H9 (cell line): ENCODE results near the gene ERC2. TPM values are rescaled to one million over a fixed set of nuclear protein-coding genes. Genes with fewer than 3 reads are reported as not detected.

Experiments used
- DNase-seq: peaks from one replicate; pipeline ENCODE4 v3.0.0-alpha.2; 2017
- H2AFZ ChIP-seq: one replicate; pipeline ENCODE4 v1.6.1; 2013; ENCODE audit warnings: mild to moderate bottlenecking, low read length, control low read depth, moderate library complexity
- H2AK5ac ChIP-seq: 2 replicates; pipeline ENCODE4 v1.6.1; 2013; ENCODE audit warnings: low read length, control low read depth, mixed read lengths; ENCODE audit not compliant: insufficient read length
- H2BK120ac ChIP-seq: one replicate; pipeline ENCODE4 v1.6.1; 2013; ENCODE audit warnings: low read depth, mild to moderate bottlenecking, low read length, control low read depth, inconsistent platforms; ENCODE audit not compliant: poor library complexity, severe bottlenecking
- H2BK12ac ChIP-seq: 2 replicates; pipeline ENCODE4 v1.6.1; 2013; ENCODE audit warnings: low read length, control low read depth, mixed read lengths, low read depth; ENCODE audit not compliant: insufficient read length
- H2BK15ac ChIP-seq: 2 replicates; pipeline ENCODE4 v1.6.1; 2013; ENCODE audit warnings: low read depth, low read length, control low read depth
- H2BK20ac ChIP-seq: one replicate; pipeline ENCODE4 v1.6.1; 2013; ENCODE audit warnings: low read depth, mild to moderate bottlenecking, low read length, control low read depth, inconsistent platforms; ENCODE audit not compliant: poor library complexity, severe bottlenecking
- H2BK5ac ChIP-seq: 2 replicates; pipeline ENCODE4 v1.6.1; 2013; ENCODE audit warnings: low read length, control low read depth, mixed read lengths; ENCODE audit not compliant: insufficient read length
- H3K14ac ChIP-seq: 2 replicates; pipeline ENCODE4 v1.6.1; 2013; ENCODE audit warnings: low read length, control low read depth; ENCODE audit not compliant: insufficient read depth
- H3K18ac ChIP-seq: 2 replicates; pipeline ENCODE4 v1.6.1; 2013; ENCODE audit warnings: low read depth, mild to moderate bottlenecking, mixed read lengths, low read length, control low read depth; ENCODE audit not compliant: insufficient read length
- H3K23ac ChIP-seq: 2 replicates; pipeline ENCODE4 v1.6.1; 2013; ENCODE audit warnings: low read length, control low read depth, mixed read lengths, low read depth; ENCODE audit not compliant: insufficient read length
- H3K23me2 ChIP-seq: 2 replicates; pipeline ENCODE4 v1.6.1; 2013; ENCODE audit warnings: low read depth, mild to moderate bottlenecking, mixed read lengths, low read length, control low read depth; ENCODE audit not compliant: insufficient read length, poor library complexity, severe bottlenecking
- H3K27ac ChIP-seq: 2 replicates; pipeline ENCODE4 v1.5.1; 2013; ENCODE audit warnings: low read length, control low read depth, mixed read lengths, low read depth; ENCODE audit not compliant: insufficient read length
- H3K27me3 ChIP-seq: 2 replicates; pipeline ENCODE4 v1.6.1; 2013; ENCODE audit warnings: low read length, control low read depth, inconsistent platforms; ENCODE audit not compliant: insufficient read depth
- H3K4ac ChIP-seq: 2 replicates; pipeline ENCODE4 v1.6.1; 2013; ENCODE audit warnings: low read depth, mild to moderate bottlenecking, control low read depth, inconsistent platforms, low read length, moderate library complexity
- H3K4me1 ChIP-seq: 2 replicates; pipeline ENCODE4 v1.6.1; 2013; ENCODE audit warnings: low read length, control low read depth, inconsistent platforms; ENCODE audit not compliant: insufficient read depth
- H3K4me2 ChIP-seq: 2 replicates; pipeline ENCODE4 v1.6.1; 2013; ENCODE audit warnings: low read length, control low read depth, mixed read lengths; ENCODE audit not compliant: insufficient read length, insufficient read depth
- H3K56ac ChIP-seq: 2 replicates; pipeline ENCODE4 v1.6.1; 2013; ENCODE audit warnings: low read depth, mild to moderate bottlenecking, mixed read lengths, low read length, control low read depth; ENCODE audit not compliant: insufficient read length
- H3K79me1 ChIP-seq: 2 replicates; pipeline ENCODE4 v1.6.1; 2013; ENCODE audit warnings: low read depth, mild to moderate bottlenecking, moderate library complexity, low read length, control low read depth, inconsistent platforms; ENCODE audit not compliant: insufficient read depth, poor library complexity, severe bottlenecking
- H3K79me2 ChIP-seq: 2 replicates; pipeline ENCODE4 v1.6.1; 2013; ENCODE audit warnings: low read length, control low read depth, inconsistent platforms; ENCODE audit not compliant: insufficient read depth
- H3K9ac ChIP-seq: 2 replicates; pipeline ENCODE4 v1.6.1; 2013; ENCODE audit warnings: low read length, control low read depth, mixed read lengths; ENCODE audit not compliant: insufficient read length; ENCODE audit errors: extremely low read depth
- H3K9me3 ChIP-seq: one replicate; pipeline ENCODE4 v1.6.1; 2013; ENCODE audit warnings: low read depth, low read length, inconsistent platforms; ENCODE audit not compliant: control insufficient read depth
- H3T11ph ChIP-seq: one replicate; pipeline ENCODE4 v1.6.1; 2013; ENCODE audit warnings: mild to moderate bottlenecking, low read length, control low read depth, inconsistent platforms
- H4K20me1 ChIP-seq: one replicate; pipeline ENCODE4 v1.6.1; 2013; ENCODE audit not compliant: control insufficient read depth, insufficient read length, insufficient read depth
- H4K5ac ChIP-seq: 2 replicates; pipeline ENCODE4 v1.6.1; 2013; ENCODE audit warnings: low read depth, mild to moderate bottlenecking, mixed read lengths, low read length, control low read depth; ENCODE audit not compliant: insufficient read length
- H4K8ac ChIP-seq: replicated peaks from 2 replicates; pipeline ENCODE4 v1.6.1; 2013; ENCODE audit warnings: low read length, control low read depth, mixed read lengths, low read depth; ENCODE audit not compliant: insufficient read length
- H4K91ac ChIP-seq: 2 replicates; pipeline ENCODE4 v1.6.1; 2013; ENCODE audit warnings: low read depth, mild to moderate bottlenecking, moderate library complexity, mixed read lengths, low read length, control low read depth; ENCODE audit not compliant: insufficient read length
- H3K27ac Mint-ChIP-seq, 3 experiments: 2 replicates in 2 of 3; 3 replicates in 1 of 3; pipeline ENCODE4 v1.8.0; 2020 to 2021; ENCODE audit warnings: mixed read lengths in 3 of 3, mild to moderate bottlenecking in 1 of 3, moderate library complexity in 1 of 3
- H3K27me3 Mint-ChIP-seq: 2 replicates; pipeline ENCODE4 v1.8.0; 2021; ENCODE audit warnings: low read depth, mild to moderate bottlenecking, moderate library complexity, mixed read lengths
- H3K36me3 Mint-ChIP-seq, 3 experiments: 2 replicates in 2 of 3; 3 replicates in 1 of 3; pipeline ENCODE4 v1.8.0; 2020 to 2021; ENCODE audit warnings: low read depth in 3 of 3, mixed read lengths in 3 of 3; ENCODE audit not compliant: insufficient read depth in 1 of 3
- H3K4me1 Mint-ChIP-seq, 2 experiments: 2 replicates each; pipeline ENCODE4 v1.8.0; 2020; ENCODE audit warnings: mixed read lengths in 2 of 2
- H3K4me3 Mint-ChIP-seq, 2 experiments: 2 replicates in 1 of 2; 3 replicates in 1 of 2; pipeline ENCODE4 v1.8.0; 2020 to 2021; ENCODE audit warnings: mild to moderate bottlenecking in 2 of 2, mixed read lengths in 2 of 2, moderate library complexity in 1 of 2
- H3K9me3 Mint-ChIP-seq, 2 experiments: 2 replicates in 1 of 2; 3 replicates in 1 of 2; pipeline ENCODE4 v1.8.0; 2020; ENCODE audit warnings: mild to moderate bottlenecking in 2 of 2, mixed read lengths in 2 of 2, moderate library complexity in 1 of 2
- WGBS: extraction: QIAGEN DNeasy Blood & Tissue Kit; methylation state at CpG from one replicate; pipeline ENCODE4 v1.1.7; 2013; ENCODE audit warnings: missing lambda C conversion rate, low lambda C conversion rate, mixed read lengths; ENCODE audit not compliant: insufficient read length; ENCODE audit errors: extremely low coverage; 5-methylcytosine and 5-hydroxymethylcytosine counted together
- total RNA-seq: library from RNA; stranded (reverse); gene quantifications from 2 replicates; pipeline ENCODE4 v1.2.1, GENCODE V29; 2021
- TF ChIP-seq, protein P1 (sequence below): fragments of 200-600 bp; sonication (generic); conservative IDR thresholded peaks from 3 replicates; pipeline ENCODE4 v1.8.0; 2021; ENCODE audit warnings: antibody characterized with exemption, mild to moderate bottlenecking

ERC2 gene
- total RNA-seq, 1 experiment from 2014 or later = 15.4 TPM

GRCh38 chr3:55690726-55691125 lies 777.5 kb downstream of the ERC2 start:
- no peak overlapping the region for H2BK12ac ChIP-seq
- H3K27ac Mint-ChIP-seq = peak overlapping the region in 2 of 3 experiments; percentile 66 to 96; a peak in 4 of 7 replicates
- H2BK5ac ChIP-seq = no peak overlapping the region
- no peaks in the 10 kb centered on the region for H3K9me3 Mint-ChIP-seq
- H3K18ac ChIP-seq = no peak overlapping the region
- no peak overlapping the region for H2BK15ac ChIP-seq
- no peak overlapping the region for H2AK5ac ChIP-seq
- no peak overlapping the region for H3K56ac ChIP-seq
- H3K4me3 Mint-ChIP-seq = peak overlapping the region in 1 of 2 experiments; percentile 43; a peak in 1 of 5 replicates
- no peak overlapping the region for H2AFZ ChIP-seq
- H4K5ac ChIP-seq = no peak overlapping the region
- H3K4me2 ChIP-seq = peak overlapping the region; percentile 2
- no peaks in the 10 kb centered on the region for H4K20me1 ChIP-seq
- H3K4me1 Mint-ChIP-seq = peaks cover 56 to 66% of the 10 kb centered on the region in 2 experiments
- no peak overlapping the region for H3T11ph ChIP-seq
- H3K4me1 ChIP-seq = peaks cover 12% of the 10 kb centered on the region
- no peak overlapping the region for H3K23ac ChIP-seq
- no peak overlapping the region for H3K4ac ChIP-seq
- no peaks in the 10 kb centered on the region for H3K9me3 ChIP-seq
- no peak overlapping the region for H2BK20ac ChIP-seq
- H2BK120ac ChIP-seq = no peak overlapping the region
- no peaks in the 10 kb centered on the region for H3K79me2 ChIP-seq
- H3K23me2 ChIP-seq = no peaks in the 10 kb centered on the region
- H3K79me1 ChIP-seq = no peaks in the 10 kb centered on the region
- TF ChIP-seq, protein P1, sequence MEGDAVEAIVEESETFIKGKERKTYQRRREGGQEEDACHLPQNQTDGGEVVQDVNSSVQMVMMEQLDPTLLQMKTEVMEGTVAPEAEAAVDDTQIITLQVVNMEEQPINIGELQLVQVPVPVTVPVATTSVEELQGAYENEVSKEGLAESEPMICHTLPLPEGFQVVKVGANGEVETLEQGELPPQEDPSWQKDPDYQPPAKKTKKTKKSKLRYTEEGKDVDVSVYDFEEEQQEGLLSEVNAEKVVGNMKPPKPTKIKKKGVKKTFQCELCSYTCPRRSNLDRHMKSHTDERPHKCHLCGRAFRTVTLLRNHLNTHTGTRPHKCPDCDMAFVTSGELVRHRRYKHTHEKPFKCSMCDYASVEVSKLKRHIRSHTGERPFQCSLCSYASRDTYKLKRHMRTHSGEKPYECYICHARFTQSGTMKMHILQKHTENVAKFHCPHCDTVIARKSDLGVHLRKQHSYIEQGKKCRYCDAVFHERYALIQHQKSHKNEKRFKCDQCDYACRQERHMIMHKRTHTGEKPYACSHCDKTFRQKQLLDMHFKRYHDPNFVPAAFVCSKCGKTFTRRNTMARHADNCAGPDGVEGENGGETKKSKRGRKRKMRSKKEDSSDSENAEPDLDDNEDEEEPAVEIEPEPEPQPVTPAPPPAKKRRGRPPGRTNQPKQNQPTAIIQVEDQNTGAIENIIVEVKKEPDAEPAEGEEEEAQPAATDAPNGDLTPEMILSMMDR = no peak
- no peak overlapping the region for H3K27ac ChIP-seq
- H3K36me3 Mint-ChIP-seq = no peaks in the 10 kb centered on the region; a peak in 1 of 7 replicates
- DNase-seq = peak; percentile 83
- H3K9ac ChIP-seq = no peak overlapping the region
- no peaks in the 10 kb centered on the region for H3K27me3 ChIP-seq
- WGBS = no CpG with 5 or more reads among the region's 3 CpGs
- H4K8ac ChIP-seq = no peak overlapping the region
- no peaks in the 10 kb centered on the region for H3K27me3 Mint-ChIP-seq
- H3K14ac ChIP-seq = no peak overlapping the region
- H4K91ac ChIP-seq = no peak overlapping the region
